ENCODE results near the gene CALHM4.

Gene CALHM4

DNA sequence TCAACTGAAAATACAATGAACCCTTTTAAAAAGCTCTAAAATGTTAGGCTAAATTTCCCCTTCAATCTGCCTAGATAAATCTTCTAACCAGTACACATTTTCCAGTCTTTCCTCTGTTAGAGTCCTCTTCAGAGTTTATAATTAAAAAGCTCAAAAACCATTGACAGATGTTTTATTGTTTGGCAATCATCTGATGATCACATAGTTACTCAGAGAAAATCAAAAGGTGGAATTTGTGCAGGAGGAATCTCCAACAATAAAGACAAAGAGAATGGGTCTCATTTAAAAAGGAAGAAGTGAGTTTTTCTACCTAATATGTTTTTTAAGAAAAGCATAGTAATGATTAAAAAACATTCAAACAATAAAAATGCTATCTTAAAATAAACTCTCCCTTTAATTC, 11.1 kb upstream of the CALHM4 start:
- no peak for DNase-seq (ENCODE audit: low read depth, low spot score)

DNA sequence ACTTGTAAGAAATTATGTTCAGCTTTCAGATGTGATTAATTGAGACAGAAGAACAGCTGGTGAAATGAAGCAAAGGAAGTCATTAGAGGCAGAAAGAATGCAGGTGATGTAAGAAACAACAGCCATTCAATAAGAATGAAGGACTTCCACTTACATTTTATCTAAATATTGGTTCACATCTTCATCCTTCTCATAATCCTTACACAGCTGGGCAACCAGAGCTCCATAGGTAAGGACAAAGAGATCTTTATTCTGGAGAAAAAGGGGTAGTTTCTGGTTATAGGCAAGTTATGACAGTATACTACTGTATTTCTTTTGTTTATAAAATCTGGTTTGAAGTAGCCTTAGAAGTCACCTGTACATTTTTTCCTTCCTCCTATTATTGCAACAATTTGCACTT, 10.4 kb upstream of the CALHM4 start:
- DNase-seq (ENCODE audit: low read depth, low spot score) = no peak

DNA sequence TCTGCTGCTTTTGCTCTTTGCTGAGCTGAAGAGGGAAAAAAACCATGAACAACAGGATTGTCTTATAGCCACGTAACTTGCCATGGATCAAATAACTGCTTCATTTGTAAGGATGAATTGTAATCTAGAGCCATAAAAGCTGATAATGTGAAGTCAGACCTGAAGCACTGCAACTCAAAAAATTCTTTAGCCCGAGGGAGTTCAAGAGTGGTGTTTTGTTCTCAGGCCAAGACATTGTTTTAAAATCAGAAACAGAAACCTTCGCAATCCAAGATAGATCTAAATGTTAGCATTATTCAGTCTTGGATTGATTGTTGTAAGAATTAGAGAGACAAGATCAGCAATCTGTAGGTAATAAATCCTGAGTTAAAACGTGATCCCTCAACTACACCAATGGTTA, 7.9 kb upstream of the CALHM4 start, which contains the start of gene TRAPPC3L:
Gene TRAPPC3L, minus strand, starts transcription at position 34 of the 400 bp plus-strand sequence. CDS start 170 bp downstream, outside the sequence.
- no peak for DNase-seq (ENCODE audit: low read depth, low spot score)

DNA sequence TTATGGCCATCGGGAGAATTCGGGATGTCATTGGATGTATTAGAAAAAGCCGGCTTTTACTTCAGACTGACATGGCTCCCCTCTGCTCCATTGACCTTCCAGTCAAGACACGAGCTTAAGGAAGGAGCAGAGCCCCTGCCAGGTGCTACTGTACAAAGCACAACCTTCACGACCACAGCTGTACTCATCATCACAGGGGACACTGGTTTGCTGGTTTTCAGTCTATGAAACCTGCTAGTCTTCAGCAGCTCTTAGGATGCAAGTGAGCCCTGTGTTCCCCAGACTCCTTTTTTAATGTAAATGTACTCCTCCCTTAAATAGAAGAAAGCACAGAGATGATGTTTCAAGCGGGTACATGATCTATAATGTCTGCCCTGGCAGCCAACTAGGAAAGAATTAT, 6.2 kb upstream of the CALHM4 start:
- DNase-seq (ENCODE audit: low read depth, low spot score) = no peak

DNA sequence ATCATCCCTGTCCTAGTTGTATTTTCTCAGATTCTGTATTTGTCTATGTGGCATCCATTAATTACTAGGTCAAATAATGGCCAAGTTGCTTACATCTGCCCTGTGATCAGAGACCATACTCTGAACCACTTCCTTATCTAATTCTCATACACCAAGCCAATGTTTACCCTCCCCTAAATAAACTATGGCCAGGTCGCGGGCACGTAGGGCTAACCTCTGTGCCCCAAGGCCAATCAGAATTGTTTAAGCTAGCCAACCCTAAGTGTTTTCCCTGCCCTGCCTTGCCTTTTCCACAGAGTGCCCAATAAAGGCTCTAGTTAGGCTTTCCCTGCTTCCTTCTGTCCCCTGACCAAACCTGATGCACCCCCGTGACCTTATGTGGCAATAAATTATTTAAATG, 2.8 kb upstream of the CALHM4 start:
- no peak for DNase-seq (ENCODE audit: low read depth, low spot score)

DNA sequence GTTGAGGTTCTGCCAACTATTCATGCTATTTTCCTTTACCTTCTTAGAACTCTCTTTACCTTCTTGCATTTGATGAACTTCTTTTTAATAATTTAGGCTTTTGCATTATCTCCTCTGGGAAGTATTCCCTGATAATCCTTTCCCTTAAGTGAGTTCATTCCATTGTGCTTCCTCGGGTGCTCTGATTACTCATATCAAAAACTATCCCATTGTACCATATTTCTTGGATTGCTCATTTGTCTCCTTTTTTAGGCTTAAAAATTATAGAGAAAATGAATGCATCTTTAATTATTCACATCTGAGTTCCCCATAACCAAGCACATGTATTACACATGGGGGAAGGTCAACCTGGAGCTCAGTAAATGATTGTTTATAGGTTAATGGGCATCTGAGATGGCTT, 2.5 kb downstream of the CALHM4 start:
- peak; percentile 21 for DNase-seq (ENCODE audit: low read depth, low spot score)

DNA sequence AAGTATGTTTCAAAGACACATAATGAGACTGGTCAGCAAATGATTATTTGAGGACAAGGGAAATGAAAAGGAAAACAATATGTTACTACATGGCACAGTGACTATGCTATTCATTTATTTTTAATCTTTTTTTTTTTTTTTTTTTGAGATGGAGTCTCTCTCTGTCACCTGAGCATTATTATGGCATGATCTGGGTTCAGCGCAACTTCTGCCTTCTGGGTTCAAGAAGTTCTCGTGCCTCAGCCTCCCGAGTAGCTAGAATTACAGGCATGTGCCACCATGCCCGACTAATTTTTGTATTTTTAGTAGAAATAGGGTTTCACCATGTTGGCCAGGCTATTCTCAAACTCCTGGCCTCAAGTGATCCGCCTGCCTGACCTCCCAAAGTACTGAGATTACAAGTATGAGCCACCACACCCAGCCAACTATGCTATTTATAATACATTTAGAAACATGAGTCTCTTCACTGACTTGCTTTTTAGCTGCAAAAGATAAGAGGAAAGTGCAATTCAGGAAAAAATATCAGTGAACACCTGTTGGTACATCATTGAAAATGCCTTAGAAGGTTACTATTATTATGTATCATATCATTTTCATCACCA, 3.4 kb downstream of the CALHM4 start:
- DNase-seq (ENCODE audit: low read depth, low spot score) = no peak

DNA sequence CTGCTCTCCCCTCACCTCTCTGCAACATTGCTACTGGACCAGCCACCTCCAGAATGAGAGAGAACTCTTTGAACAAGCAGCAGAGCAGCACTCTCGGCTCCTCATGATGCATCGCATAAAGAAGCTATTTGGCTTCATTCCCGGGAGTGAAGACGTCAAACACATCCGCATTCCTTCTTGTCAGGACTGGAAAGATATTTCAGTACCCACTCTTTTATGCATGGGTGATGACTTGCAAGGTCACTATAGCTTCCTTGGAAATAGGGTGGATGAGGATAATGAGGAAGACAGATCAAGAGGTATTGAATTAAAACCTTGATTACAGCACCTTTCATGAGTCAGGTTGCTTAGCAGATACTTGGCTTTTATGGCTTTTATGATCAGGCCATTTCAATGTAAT, 4.3 kb downstream of the CALHM4 start:
- DNase-seq (ENCODE audit: low read depth, low spot score) = peak; percentile 94

DNA sequence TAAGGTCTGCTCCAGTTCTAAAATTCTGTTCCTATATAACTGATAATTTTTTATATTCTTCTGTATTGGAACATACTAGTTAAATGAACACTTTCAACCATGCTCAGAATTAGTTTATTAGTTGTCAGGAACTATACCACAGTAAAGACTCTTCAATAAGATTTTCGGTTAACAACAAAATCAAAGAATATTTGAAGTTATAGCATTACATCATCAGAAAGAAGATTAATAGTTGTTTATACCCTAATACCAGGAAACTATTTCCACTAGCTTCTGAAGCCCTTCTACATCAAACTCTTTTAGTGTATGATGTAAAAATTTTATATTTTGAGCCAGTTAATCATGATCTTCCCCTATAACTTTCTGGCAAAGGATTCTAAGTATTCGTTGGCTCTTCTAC, 6.6 kb downstream of the CALHM4 start:
- DNase-seq (ENCODE audit: low read depth, low spot score) = no peak

DNA sequence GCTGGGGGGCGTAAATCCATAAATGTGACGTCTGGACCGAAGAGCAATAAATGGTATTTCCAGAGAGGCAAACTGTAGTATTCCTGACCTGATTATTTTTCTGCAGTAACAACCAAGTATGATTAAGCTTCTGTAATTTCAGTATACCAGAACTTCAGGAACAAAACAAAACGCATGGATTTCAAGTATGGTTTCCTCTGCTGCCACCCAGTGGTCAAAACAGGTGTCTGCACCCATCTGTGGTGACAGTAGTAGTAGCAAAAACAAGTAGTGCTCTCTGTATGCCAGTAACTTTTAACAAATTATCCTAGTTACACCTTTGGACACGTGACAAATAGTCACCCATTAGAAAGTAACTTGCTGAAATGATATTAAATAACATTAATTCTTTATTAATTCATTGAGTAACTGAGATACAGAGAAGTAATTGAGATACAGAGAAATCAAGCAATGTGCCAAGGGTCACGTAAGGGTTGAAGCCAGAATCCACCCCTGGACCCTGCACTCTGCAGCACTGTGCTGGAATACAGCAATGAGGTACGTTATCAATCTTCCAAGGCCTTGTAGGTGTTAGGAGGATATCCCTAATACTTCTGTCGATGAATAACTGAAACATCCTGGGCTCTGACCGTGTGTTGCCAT, 7.9 kb downstream of the CALHM4 start:
- DNase-seq (ENCODE audit: low read depth, low spot score) = peak; percentile 86

DNA sequence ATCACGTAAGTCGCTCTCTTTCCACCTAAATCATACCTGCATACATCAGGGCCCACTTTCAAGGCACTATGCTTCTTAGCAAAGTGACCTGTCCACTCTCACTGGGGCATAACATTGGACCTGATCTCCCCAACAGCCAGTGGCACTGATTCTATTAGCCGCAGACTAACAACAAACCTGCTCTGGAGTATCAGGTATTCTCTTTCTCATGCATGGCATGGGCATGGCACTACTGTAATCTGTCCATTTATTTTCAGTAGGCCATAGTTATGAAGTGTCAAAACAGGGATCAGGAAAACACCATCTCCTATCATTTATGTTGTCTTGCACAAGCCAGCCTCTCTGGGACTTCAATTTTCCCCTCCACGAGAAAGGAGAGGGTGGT, 8.5 kb downstream of the CALHM4 start:
- no peak for DNase-seq (ENCODE audit: low read depth, low spot score)

DNA sequence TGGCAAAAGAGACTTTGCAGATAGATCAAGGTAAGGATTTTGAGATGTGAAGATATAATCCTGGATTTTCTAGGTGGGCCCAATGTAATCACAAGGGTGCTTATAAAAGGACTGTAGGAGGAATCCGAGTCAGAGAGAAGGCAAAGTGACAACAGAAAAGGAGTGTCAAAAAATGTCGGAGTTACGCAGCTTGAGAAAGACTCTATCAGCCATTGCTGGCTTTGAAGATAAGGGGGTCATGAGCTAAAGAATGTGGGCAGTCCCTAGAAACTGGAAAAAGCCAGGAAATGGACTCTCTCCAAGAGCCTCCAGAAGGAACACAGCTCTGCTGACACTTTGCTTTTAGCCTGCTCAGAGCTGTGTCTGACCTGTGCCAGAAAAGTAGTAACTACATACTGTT, 9.1 kb downstream of the CALHM4 start:
- DNase-seq (ENCODE audit: low read depth, low spot score) = no peak

DNA sequence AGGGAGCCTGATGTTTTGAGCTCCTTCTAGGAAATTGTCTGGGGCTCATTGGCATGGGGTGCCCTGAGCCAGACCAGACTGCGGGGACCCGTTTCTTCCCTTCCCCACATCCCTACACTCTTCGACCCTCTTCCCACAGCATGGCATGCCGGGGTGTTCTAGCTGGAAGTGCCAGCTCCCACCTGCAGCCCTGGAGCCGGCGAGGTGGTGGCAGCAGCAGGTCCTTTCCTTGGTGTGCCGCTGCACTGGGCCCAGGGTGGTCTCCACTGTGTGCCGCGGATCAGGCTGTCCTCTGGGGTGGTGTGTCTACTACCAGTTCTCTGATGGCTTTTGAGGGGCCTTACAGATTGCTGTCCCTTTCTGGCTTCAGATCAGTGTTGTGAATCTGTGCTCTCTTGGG, 10.3 kb downstream of the CALHM4 start:
- DNase-seq (ENCODE audit: low read depth, low spot score) = no peak

DNA sequence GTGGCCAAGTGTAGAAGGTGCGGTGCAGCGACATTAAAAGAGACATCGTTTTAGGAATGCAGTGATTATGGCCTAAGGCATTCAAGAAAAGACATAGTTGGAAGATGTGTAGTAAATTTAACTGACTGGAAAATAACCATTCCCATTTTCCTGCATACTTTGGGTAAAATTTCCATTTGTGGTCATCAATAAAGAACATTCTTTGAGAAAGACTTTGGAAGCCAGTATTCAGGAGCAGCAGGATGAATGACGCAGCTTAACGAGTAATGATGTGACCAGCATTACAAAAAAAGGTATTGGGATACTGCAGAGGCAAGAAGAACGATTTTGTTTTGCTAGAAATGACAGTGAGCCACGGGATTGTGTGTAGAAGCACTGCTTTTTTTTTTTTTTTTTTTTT, 10.8 kb downstream of the CALHM4 start:
- peak; percentile 71 for DNase-seq (ENCODE audit: low read depth, low spot score)

DNA sequence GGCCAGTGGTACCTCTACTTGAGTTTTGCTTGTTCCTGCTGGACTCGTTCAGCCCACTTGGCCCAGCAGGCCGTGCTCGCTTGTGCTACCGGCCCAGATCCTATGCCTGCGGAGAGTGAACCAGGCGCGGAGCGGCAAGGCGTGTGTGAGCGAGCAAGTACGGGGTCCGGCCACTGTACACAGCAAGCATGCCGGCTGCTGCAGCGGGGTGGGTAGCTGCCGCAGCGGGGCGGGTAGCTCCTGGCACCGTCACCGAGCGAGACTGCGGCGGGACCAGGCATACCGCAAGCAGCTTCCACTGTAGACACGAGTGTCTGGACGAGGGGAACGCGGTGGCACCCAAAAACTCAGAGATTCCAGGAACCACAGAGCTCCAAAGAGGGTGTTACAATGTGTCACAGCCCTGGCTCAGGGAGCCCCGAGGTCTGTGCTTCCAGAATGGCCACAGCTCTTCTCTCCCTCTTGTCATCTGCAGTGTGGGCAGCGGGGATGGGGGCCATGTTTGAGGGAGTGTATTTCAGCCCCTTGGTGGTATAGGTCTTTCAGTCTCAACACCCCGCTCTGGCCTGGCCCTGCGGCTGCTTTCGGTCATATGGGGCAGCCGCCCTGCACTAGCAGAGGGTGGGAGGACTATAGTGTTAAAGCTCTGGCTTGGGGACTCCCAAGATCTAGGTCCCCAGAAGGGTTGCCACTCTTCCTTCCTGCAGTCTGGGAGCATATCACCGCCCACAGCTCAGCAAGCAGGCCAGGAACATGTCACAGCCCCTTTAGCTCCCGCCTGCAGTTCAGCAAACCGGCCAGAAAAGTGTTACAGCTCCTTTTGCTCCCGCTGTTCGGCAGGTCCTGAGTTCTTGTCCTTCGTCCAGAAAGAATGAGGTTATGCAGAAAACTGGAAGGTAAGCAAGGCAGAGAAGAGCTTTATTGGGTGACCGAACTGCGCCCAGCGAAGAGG, 11.6 kb downstream of the CALHM4 start:
- peak; percentile 69 for DNase-seq (ENCODE audit: low read depth, low spot score)

DNA sequence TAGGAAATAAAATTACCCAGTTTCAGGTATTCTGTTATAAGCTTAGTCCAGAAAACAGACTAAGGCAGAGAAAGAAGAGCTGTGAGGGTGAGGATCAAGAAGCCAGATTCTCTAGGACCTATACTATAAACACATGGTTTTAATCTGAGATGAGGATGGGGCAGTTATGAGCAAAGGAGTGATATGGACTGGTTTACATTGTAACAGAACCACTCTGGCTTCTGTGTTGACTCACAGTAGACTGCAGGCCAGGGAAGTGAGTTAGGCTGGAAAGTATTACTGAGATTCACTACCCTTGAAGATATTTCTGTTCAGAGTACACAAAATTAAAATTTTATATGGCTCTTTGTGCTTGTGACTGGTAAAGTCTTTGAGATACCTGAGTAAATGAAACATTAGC, 14.6 kb downstream of the CALHM4 start:
- no peak for DNase-seq (ENCODE audit: low read depth, low spot score)

DNA sequence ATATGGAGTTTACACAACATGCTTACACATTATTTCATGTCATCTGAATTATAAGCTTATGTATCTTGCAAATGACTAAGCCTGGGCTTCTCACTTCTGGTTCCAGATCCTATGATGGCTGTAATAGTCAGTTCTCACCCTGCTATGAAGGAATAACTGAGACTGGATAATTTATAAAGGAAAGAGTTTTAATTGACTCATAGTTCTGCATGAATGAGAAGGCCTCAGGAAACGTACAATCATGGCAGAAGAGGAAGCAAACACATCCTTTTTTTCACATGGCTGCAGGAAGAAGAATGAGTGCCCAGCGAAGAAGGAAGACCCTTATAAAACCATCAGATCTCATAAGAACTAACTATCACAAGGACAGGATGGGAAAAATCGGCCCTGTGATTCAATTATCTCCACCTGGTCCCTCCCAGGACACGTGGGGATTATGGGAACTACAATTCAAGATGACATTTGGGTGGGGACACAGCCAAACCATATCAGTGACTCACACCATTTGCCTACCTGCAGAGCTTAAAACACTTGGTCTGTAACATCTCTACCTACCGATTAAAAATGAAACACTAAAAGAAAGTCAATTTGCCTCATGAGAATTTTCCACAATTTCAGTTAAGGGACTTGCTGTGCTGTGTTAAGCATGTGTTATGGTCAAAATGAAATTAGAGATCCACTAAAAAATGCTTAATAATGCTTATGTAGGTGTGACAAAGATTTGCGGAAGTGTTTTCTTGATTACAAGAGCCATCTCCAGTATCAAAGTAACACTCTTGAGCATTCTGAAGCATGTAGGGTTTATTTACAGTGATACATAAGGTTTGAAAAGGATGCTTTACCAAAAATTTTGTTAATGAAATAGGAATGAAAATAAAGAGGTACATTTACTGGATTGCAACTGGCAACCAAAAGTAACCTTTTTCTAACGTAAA, 15.5 kb downstream of the CALHM4 start:
- no peak for DNase-seq (ENCODE audit: low read depth, low spot score)

DNA sequence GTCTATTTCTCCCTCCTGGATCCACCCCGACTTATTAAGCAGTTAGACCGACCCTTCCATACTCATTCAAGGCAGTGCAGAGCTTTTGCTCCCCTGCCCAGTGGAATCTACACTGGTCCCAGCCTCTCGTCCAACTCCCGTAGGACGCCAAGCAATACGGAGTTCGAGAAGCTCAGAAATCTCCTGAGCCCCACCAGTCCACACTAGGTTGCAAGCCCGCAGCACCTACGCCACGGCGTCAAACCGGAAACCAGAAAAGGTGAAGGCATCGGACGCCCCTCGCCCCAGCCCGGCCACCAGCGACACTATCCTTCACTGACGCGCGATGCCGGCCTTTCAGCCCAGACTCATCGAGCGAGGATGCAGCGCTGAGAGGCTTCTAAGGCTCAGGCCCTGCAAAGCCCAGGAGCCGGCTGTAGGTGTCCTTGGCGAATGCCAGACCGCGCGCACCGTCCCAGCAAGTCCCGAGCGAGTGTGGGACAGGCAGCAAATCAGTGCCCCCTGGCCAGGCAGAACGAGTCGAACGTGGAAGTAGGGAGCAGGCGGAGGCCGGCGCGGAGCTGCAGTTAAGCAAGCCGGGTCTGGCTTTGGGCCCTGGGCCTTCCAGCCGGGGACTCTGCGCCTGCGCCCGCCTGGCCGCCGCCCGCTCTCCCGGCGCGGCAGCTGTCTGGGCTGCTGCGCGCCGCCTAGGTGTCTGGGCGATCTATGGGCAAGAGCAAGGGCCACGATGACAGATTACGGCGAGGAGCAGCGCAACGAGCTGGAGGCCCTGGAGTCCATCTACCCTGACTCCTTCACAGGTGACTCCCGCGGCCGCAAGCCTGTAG, 17.5 kb downstream of the CALHM4 start, which contains the start of gene RWDD1:
Gene RWDD1, plus strand, starts transcription at position 649 of the 827 bp plus-strand sequence. Its CDS starts 79 bp downstream, at position 728.
- DNase-seq (ENCODE audit: low read depth, low spot score) = peak; percentile 100

DNA sequence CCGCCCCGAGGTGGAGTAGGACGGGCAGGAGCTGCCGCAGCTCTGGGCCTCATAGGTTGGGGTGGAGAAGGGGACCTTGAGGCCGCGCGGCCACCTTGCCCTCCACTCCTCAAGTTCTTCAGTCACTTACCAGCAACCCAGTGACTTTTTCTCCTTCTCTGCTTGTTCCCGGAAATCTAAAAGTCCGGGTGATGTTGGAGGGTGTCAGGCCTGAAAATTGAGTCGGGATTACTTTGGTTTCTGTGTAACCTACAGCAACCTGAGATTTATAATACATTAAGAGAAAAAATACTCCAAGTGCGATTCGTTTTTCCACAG, 18.1 kb downstream of the CALHM4 start:
- no peak for DNase-seq (ENCODE audit: low read depth, low spot score)

DNA sequence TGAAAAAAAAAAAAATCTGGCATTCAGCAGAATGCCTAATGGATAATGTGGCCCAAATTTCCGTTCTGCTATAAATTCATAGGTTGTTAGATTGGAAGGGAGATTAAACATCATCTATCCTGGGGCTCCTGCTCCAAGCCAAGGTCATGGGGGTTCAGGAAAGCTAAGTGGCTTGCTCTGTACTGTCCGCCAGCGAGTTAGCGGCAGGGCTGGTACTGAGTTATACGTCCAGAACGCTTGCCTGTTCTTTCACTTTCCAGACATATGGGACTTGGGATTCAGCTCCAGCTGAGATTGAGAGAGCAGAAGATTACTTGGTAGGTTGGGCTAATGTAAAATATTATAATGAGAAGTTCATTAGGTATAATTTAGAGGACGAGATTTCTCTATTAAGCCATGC, 18.6 kb downstream of the CALHM4 start:
- peak; percentile 56 for DNase-seq (ENCODE audit: low read depth, low spot score)

DNA sequence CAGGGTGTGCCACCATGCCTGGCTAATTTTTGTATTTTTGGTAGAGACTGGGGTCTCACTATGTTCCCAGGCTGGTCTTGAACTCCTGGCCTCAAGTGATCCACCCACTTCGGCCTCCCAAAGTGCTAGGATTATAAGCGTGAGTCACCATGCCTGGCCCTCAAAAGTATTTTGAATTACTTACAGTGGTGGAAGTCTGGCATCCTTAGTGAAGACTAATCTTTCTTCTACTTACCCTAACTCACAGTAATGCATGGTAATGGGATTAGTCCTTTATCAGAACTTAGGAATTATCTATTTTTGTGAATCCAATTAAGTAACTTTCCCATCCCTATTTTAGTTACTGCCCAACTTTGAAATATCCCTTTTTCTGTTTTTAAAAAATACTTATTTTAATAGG, 21.7 kb downstream of the CALHM4 start:
- DNase-seq (ENCODE audit: low read depth, low spot score) = no peak
